Endometrial microvascular endothelial cells (primary cell): ENCODE data around the gene ALOX5. TPM values are rescaled to one million over a fixed set of nuclear protein-coding genes. Genes with fewer than 3 reads are reported as not detected.

ENCODE experiments used
- in situ Hi-C: cut with HindIII; loops from 2 replicates; pipeline ENCODE4 v1.10.0; 2017; ENCODE audit warnings: low sequenced_read_pairs, low pct_unique_long_range_greater_than_20kb; ENCODE audit errors: inconsistent ontology term
- total RNA-seq: library from RNA; depleted of rRNA; stranded (reverse); fragments of >200 nt; gene quantifications from one replicate; pipeline ENCODE4 v1.2.3, GENCODE V29; 2015; ENCODE audit errors: inconsistent ontology term

The ALOX5 gene
- total RNA-seq, 1 donor from 2014 or later: not detected

GRCh38 chr10:45437587-45438465, 63.8 kb downstream of the ALOX5 start:
- in situ Hi-C loops: no loop called here

DNA sequence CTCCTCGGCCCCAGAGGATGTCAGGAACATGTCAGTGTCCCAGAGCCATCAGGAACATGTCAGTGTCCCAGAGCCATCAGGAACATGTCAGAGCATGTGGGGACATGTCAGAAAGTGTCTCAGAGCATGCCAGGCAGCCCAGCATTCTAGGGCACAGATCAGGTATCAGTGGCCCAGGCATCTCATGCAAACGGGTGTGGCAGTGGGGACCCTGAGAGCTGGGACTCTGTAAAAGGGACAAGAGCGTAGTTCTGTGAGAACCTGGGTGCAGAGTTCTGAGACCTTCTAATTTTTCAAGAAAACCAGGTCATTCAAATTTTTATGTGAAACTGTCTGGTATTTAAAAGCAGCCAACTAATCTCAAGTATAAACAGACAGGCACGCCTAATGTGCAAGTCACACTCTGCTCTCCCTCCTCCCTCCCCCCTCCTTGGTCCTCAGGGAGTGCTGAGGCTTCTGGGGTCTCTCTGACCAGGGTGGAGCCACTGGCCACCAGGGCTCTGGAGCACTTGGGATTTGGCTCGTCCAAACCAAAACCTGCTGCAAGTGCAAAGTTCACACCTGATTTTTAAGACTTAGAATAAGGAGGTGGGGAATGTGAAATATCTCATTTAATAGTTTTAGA, 64.6 kb downstream of the ALOX5 start:
- in situ Hi-C loops: no loop called here

- in situ Hi-C loops: no loop called here
Measured at GRCh38 chr10:45439365-45439764, 65.3 kb downstream of the ALOX5 start.

DNA sequence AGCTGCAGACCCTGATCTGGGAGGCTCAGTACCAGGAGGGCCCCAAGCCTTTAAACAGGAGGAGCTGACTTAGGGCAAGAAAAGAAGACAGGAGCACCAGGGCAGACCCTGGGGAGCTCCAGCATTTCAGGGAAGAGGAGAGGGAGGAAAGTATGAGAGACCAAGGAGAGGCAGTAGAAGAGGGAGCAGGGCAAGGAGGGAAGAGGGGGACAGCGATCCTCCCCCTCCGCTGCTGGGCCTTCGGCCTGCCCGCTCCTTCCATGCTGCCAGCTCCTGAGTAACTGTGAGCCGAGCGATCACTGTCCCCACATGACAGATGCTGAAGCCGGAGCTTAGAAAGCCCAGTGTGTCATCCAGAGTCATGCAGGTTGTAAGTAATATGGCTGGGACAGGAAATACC, 65.9 kb downstream of the ALOX5 start:
- in situ Hi-C loops: no loop called here

- in situ Hi-C loops: no loop called here
Measured at GRCh38 chr10:45440511-45441062, 66.6 kb downstream of the ALOX5 start.

GRCh38 chr10:45441239-45442190, 67.5 kb downstream of the ALOX5 start:
- in situ Hi-C loops: no loop called here

DNA sequence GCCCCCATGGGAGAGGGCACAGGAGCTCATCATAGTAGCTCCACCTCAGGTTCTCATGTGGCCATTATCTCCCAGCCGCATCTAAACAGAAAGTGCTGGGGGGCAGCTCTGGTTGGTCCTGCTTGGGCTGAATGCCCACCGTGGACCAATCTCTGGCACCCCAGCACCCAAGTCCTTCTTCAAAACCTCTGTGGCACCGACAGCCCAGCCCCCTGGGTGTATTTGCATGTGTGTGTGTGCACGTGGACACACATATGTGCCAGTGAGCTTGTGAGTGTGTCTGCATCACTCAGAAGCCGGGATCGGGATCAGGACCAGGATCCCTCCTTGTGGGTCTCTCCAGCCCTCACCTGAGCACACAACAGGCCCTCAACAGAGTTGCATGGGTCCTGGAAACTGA, 68.2 kb downstream of the ALOX5 start:
- in situ Hi-C loops: no loop called here

- in situ Hi-C loops: no loop called here
Measured at GRCh38 chr10:45442662-45443061, 68.6 kb downstream of the ALOX5 start.

- in situ Hi-C loops: no loop called here
Measured at GRCh38 chr10:45443101-45444009, 69.3 kb downstream of the ALOX5 start.

DNA sequence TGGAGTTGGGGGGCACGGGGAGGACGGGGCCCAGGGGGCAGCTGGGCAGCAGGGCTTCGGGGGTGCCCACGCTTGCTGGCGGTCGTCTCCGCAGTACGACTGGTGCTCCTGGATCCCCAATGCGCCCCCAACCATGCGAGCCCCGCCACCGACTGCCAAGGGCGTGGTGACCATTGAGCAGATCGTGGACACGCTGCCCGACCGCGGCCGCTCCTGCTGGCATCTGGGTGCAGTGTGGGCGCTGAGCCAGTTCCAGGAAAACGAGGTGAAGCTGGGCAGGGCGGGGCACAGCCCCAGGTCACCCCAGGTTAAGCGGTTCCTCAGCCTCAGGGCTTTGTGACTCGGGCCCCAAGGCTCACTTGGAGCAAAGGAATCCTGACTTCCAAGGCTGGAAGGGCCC, 70.0 kb downstream of the ALOX5 start:
- in situ Hi-C loops: no loop called here

- in situ Hi-C loops: no loop called here
Measured at GRCh38 chr10:45444976-45445898, 71.2 kb downstream of the ALOX5 start.

DNA sequence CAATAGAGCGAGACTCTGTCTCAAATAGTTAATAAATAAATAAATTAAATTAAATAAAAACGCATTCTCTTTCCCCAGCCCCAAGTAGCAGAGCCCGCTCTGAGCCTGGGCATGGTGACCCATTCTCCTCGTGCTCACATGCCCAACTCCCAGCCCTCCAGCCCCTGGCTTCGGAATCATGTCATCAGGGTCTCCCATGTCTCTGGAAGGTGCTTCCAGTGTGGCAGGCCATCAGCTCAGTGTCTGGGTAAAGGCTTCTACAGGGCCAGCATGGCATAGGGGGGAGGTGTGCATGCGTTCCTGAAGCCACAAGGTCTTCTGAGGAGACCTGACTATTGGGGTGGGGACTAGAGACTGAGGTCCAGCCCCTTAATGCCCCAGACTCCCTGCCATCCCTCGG, 72.8 kb downstream of the ALOX5 start:
- in situ Hi-C loops: no loop called here

DNA sequence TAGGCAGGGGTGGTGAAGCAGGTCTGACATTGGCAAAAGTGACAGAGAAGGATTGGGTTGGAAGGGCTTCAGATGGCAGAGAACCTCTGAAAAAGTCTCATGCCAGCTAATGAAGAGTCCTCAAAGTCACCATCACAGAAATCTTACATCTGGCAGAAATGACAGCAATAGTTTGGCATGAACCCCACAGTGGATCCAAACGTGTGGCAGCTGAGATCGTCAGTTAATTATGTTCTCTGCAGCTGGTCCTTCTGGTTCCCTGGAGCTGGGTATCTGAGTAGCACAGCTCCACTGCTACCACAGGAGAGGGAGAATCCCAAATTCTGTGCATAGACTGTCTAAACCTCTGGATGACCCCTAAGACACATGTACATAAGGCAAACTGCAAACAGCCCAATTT, 73.4 kb downstream of the ALOX5 start:
- in situ Hi-C loops: no loop called here

DNA sequence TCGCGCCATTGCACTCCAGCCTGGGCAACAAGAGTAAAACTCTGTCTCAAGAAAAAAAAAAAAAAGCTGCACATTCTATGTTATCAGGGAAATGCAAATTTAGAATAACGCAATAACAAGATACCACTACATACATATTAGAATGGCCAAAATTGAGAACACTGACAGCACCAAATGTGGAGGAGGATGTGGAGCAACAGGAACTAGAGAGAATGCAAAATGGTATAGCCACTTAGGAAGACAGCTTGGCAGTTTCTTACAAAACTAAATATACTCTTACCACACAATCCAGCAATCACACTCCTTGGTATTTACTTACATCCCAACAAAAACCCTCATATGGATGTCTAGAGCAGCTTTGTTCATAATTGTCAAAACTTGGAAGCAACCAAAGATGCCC, 76.8 kb downstream of the ALOX5 start:
- in situ Hi-C loops: no loop called here

GRCh38 chr10:45451407-45451806, 77.4 kb downstream of the ALOX5 start:
- in situ Hi-C loops: no loop called here

- in situ Hi-C loops: no loop called here
Measured at GRCh38 chr10:45452268-45452667, 78.3 kb downstream of the ALOX5 start.

GRCh38 chr10:45452743-45453452, 78.9 kb downstream of the ALOX5 start:
- in situ Hi-C loops: no loop called here
